GM19455 (cell line): ENCODE results near the gene ADD2.

Experiments
- ATAC-seq: cut with Tn5 transposase; IDR thresholded peaks from one replicate; pipeline ENCODE4 v1.9.1; 2021; ENCODE audit not compliant: unreplicated experiment

ADD2 gene

DNA sequence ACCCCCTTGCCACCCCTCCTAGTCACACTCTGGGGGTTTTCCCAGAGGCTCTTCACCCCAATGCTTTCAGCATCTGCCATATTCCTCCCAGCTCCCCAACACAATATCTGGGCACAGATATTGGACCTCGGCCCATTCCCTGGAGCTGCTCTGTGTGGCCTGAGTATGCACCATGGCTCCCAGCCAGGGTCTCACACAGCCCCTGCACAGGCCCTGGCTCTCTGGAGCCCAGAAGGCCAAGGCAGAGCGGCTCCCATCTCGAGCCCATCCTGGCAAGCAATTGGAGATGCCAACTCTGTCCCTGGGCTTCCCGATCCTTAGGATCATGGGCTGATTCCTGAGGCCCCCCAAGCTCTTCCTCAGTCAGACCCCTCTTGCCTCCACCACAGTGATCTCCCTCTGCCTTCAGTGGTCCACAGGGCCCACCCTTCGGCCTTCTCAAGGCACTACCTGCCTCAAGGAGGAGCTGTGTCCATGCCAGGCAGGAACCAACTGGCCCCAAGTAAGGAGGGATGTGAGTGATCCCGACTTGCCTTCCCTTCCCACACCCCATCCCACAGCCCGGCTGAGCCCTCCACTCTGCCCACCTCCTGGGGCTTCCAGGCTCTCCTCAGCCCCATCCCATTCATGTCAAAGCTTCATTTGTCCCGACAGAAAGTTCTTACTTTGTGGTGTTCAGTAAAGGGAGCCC, 62.7 kb downstream of the ADD2 start:
- no peak for ATAC-seq

DNA sequence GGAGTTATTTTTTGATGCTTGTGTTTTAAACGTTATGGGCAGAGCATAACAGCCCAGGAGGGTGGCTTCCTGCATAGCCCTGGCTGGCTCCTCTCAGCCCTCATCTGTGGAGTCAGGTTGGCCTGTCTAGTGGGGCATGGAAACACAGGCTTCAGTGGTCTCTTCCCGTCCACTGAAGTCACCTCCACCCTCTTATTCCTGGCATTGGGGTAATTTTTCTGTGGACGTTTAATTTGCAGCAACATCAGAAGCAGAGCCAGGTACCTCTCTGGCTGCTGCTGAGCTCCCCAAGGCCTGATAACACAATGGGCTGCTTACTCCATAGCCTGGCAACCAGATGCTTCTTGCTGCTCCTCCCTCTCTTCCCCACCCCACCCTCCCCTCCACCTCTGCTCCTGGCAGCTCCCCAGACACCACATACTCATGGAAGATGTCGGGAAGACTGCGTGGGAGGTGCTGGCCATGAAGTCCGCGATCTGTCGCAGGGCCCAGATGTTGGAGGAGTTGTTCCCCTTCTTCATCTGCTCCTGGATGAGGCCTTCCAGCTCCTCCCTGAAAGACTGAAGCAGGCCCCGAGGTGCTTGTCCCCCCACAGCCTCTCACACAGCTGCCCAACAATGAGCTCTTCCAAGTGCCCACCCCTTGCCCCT, 64.0 kb downstream of the ADD2 start:
- ATAC-seq, result no peak

DNA sequence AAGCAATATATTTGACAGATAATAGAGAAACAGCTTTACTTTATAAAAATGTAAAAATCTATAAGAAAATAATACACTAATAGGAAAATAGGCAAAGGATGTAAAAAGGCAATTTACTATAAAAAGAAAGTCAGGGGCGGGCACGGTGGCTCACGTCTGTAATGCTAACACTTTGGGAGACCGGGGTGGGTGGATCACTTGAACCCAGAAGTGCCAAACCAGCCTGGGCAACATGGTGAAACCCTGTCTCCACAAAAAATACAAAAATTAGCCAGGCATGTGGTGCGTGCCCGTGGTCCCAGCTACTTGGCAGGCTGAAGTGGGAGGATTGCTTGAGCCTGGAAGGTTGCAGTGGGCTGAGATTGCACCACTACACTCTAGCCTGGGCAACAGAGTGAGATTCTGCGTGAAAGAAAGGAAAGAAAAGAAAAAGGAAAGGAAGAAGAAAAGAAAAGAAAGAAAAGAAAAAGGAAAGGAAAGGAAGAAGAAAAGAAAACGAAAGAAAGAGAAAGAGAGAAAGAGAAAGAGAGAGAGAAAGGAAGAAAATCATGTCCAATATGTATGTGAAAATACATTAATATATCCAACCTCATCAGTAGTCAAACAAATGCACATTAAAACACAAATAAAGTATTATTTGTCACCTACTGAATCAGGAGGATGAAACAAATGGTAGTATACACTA, 65.1 kb downstream of the ADD2 start:
- ATAC-seq, result no peak

DNA sequence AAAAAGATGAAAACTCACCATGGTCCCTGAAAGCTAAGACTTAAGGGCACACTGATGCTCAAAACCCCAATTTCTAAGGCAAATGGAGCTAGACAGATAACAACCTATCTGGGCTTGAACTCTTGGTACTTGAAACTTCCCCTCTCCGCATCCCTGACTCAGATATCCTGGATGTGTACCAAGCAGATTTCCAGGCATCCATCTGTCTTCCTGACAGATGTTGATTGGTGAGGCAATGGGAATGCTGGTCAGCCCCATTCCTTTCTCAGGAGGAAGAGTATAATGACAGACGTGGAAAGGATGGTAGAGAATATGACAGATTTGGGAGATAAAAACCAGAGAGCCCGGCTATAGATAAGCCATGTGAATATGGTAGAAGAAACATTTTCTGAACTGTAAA, 69.2 kb downstream of the ADD2 start:
- ATAC-seq, result no peak

DNA sequence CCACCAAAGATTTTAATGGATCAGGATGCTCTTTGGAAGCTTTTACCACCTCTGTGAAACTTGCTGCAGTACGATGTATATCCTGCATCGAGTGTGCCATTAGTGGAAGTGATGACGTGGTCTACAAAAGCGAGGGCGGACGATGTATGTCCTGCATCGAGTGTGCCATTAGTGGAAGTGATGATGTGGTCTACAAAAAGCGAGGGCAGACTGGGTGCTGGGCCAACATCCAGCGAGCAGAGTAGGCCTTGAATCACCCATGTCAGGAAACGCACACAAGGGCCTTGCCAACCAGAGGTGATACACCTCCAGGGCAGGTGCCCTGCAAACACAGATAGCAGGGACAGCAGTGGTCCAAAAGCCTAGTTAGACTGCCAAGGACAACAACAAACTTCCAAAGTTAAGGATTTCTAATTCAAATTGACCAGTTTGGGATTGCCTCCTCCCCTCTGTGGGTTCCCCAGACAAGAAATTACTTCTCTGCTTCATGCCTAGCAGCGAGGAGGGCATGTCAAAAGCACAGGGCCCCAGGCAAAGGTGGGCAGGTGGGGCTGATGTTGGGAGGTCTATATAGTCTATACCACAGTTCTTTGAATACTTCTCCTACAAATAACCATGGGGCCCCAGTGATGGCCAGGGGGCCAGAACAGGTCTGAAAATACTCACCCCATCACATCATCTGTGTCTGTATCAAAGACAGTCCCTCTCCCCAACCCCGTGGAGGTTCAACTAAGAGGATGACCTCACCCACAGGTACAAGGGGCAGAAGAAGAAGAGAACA, 70.2 kb downstream of the ADD2 start:
- no peak for ATAC-seq

DNA sequence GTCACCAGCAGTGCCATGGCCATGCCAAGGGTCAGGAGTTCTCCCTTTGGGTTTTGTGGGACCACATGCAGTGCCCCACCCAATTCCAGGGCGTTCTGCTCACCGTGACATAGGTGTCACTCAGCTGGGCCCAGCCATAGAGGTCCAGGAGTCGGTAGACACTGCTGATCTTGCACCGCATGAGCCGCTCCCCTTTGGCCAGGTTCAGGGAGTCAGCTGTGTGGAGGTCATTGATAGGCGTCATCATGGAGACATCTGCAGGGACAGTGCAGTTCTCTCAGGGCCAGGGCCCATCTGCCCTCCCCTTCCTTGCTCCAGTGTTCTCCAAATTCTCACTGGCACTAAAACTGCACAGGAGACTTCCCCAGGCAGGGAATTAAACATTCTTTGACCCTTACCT, 71.9 kb downstream of the ADD2 start:
- no peak for ATAC-seq

DNA sequence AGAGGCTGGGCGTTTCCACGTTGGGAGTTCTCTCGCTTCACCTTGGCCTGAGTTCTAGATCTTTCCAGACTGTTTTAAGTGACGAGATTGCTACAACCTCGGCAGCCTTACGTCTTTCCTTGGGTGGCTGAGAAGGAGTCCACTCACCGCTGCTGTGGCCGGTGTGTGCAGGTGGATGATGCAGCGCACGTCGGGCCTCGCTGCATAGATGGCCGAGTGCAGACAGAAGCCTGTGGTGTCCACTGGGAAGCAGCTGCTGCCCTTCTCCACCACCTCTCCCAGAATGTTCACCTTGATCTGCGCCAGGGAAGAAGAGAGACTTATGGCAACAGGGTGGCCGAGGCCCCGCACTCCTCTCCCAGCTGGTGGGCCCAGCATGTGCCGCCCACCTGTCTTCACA, 75.7 kb downstream of the ADD2 start:
- ATAC-seq, result no peak

DNA sequence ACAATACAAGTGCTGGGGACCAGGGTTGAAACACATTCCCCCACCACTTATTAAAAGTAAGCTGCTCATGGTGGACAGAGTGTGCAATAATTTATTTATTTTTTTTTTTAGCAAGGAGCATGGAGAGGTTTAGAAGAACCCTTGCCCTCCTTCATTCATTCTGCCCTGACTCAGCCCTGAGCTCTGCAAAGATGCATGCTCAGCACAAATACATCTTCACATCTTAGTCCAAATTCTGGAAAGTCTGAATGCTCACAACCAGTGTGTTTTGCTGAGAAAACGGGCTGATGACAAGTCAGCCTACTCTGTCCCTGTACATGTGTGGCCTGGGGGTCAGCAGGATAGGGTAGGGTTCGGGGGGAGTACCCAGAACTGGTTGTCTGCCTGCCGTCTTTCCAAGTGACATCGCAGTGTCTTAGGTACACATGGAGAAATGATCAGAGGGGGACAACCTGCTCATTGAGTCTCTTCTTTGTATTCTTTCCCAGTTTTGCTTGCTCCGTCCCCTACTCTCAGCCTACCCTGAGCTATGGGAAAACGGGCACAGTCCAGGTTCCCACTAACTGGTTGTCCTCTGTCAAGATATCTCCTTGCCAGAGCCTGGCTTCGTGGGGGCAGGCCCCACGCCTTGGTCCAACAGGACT, 76.4 kb downstream of the ADD2 start:
- ATAC-seq, result no peak

DNA sequence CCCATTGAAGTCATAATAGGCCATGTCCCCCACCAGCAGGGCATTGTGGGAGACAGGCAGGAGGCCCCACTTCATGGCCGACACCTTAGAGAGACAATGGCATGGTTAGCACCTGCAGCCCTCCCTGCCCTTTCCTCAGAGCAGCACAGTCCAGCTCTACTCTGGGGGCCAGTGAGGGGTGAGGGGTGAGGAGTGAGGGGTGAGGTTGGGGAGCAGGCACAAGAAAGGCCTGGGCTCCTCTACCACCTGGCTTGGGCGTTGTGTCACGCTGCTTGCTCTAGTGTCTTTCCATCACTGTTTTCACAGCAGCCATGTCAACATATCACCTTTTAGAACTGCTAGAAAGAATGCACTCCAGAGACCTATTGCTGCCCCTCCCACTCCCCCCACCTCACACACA, 77.2 kb downstream of the ADD2 start:
- ATAC-seq, result no peak

DNA sequence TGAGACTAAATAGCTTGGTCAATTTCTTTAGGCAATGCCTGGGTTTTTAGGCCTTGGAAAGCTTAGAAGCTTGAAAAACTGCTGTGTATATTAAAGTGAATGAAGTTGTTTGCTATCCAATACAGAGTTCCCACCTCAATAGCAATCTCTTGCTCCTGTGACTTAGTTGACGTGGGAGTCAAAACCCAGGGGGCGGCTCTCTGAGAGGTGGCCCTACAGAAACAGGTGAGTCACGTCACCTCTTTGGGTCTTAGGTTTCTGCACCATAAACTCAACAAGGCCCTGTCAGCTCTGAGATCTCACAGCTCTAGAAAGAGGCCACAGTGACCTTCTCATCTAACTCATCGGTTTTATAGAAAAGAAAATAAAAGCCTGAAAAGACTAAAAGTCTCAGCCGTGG, 79.6 kb downstream of the ADD2 start:
- ATAC-seq, result no peak

DNA sequence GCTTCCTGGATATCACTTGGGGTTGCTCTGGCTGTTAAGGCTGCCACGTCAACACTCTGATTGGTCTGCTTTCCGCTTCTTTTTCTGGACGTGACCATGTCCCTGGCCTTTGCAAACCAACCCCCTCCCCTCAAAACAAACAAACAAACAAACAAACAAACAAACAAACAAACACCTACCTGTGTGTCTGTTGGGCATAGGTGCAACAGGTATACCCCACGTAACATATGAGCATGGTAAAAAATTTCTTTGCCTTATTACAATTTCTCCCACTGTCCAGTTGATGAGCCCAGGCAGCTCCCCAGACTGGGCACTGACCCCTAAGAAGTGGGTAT, 80.6 kb downstream of the ADD2 start:
- no peak for ATAC-seq

DNA sequence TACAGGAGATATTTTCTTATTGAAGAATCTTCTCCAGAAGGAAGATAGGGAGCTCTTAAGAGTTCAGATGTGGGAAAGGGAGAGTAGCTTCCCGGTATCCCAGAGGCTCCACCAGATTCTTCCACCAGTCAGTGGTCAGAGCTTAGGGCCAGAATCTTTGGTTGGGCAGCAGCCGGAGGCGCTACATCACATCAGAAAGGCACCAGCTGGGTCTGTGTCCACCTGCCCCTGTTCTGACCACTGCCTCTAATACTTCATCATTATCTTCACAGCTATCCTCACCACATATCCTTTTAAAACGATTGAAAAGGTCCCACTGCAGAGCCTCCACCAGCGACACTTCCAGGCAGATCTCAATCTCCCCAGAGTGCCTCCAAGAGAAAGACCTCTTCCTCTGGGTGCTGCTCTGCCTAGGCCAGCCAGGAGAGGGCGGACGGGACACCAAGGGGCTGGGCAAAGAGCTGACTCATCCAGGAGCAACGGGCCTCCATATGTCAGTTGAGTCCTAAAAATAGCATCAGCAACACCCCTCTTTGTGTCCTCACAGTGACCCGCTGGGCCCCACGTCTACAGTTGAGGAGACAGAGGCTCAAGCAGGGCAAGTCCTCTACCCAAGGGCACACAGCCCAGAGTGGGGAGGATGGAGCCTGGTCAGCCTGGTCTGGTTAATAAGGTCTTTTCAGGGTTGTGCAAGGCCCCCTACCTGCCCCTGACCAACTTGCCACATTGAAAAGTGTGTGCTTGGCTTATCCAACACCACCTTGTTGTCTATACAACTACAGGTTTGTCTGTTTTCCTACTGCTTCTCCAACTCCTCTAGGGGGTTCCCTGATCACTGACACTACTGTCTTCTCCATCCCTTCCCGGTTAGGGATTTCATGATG, 81.2 kb downstream of the ADD2 start:
- ATAC-seq, result no peak

DNA sequence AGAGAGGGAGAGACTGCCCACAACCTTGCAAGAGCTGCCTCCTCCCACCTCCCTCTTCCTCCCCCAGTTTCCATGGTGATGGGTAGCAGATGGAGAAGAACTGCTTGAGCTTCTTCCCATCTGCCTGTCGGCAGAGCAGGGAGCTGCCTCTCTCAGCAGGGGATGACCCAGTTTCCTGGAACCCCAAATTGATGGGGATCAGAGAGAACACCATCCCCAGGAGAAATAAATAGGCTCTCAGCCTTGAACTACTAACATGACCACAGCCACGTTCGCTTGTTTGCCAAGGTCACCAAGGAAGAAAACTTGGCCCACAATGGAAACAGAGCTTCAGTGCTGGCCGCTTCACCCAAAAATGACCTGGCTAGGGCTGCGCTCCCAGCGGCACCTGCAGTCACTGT, 82.2 kb downstream of the ADD2 start:
- ATAC-seq, result no peak

DNA sequence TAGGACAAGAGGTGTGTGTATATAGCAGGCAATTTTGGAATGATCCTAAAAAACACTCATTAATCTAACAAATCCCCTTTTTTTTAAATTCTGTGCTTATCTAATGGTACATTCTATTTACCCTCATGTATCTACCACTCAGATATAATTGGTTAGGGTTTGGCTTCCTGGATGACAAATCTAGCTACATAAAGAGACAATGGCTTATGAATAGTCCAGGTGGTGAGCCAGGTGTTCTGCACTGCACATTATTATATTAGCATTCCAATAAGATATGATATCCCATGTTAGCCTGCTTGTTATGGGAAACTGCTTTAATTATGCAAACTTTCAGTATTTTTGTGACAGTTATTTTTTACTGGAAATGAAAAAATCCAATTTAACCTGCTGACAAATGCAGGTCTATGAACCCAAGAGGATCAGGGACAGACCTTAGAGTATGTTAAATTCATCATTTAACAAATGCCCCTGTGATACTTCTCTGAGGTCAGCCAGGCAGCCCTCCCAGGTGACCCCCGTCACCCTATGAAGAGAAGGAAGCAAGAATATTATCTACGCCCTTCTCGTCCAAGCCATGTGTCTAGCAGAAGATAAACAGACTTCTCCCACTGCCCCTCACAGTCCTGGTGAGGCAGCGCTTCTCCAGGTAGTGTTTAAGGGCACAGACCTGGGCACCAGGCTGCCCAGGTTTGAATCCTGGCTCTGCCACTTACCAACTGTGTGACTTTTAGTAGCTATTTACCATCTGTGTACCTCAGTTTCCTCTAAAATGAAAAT, 83.0 kb downstream of the ADD2 start:
- ATAC-seq, result no peak

DNA sequence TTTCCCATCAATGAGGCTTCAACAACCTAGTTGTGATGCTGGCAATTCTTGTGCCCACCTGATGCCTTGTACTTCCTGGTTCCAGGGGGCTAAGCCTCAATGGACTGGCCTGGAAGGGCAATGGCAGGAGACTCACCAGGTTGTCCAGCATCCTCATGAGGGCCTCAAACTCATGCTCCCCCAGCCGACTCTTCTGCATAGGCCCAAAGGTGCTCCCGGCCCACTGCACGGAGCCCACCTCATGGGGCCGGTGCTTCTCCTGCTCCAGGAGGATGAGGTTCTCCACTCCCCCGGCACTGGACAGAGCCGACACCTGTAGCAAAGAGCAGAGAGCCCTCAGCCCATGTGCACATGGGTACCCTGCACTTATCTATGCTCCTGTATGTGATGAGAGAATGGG, 84.5 kb downstream of the ADD2 start:
- ATAC-seq, result no peak

DNA sequence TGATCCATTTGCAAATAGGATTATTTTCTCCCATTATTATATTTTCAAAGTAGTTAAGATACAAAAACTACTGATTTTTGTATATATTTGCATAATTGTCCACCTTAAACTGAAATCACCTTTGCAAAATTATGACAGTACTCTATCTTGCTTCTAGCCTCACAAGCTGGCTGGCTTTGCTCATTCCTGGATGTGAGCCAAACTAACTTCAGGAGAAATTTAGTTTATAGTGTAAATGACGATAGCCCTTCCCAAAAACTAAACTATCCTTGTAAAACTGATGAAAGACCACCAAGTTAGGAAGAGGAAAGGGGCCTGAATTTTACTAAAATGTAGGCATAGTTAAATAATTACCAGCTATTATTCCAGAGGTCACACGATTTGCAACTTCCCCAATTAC, 87.3 kb downstream of the ADD2 start:
- no peak for ATAC-seq

DNA sequence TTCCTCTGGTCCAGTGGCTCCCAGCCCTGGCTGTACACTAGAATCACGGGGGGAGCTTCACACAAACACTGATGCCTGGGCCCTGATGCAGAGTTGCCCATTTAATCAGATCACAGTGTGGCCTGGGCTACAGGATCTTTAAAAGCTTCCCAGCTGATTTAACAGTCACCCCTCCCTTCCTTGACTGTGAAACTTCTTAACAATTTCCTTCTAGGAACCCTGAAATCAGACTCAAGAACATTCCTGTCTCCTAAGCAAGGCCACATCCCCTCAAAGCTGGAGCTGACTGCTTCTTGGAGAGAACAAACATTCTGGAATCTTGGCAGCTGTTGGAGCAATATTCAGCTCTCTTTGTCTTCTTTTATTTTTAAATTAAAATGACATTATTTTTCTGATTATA, 88.7 kb downstream of the ADD2 start:
- no peak for ATAC-seq

DNA sequence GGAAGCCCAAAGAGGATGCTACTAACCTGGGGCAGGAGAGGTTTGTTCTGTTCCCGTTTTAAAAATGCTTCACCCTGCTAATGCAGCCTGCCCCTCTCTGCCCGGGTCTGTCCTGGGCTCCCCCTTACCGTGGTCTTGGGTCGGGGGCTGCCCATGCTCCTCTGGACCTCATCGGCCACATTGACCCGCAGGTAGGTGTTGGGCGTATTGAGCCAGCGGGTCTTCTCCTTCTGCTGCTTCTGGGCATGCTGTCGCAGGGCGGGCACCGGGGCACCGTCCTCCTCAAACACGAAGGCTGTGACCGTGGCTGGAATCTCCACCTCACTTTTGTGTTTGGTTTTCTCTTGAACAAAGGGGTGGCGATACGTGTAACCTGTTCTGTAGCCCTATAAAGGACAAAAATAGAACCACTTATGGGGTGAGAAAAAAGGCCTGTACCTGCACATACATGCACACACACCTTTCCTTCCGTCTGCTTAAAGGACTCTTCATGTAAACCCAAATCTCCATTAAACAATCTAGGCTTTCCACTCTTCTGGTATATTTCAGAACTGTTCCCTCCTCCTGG, 89.3 kb downstream of the ADD2 start:
- no peak for ATAC-seq

DNA sequence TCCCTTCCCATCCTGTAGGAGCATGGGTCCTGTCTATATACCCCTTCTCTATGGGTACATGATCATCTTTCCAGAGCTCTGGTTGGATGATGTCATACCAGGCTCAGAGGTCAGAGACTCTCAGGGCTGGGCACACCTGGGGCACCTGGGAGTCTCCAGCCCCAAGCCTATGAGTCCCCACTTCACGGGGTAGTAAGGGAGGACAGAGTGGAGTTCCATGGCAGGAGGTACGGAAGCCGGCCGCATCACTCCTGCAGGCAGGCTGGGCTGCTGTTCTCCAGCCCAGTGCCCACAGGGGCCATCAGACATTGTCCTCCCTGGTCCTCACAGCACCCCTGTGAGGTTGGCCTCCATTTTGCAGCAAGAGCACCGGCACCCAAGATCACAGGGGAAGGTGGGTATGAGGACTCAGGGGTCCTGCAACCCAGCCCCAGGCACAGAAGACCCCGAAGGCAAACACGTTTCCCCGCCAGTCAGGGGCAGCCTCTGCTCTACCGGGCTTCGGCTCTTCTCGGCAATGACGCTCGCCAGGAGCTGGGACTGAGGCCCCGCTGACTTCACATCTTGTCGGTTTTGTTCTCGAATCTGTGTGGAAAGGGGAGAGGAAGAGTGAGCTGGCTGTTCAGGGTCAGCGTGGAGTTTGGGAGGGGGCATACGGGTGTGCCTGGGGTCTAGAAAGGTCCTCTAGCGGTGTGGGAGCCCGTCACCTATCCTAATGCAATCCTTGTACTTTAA, 91.5 kb downstream of the ADD2 start:
- no peak for ATAC-seq
